RCC 7860 (cell line): ENCODE measurements around the gene IL15RA.
"Not testable (repeated sequence)": the region's sequence is repeated elsewhere in the genome, so short reads cannot be mapped to it uniquely, and the experiment has no call there.

Experiments
- DNase-seq: peaks from one replicate; pipeline ENCODE4 v3.0.0-alpha.2; 2015; ENCODE audit warnings: low spot score
- FAIRE-seq: peaks from 2 replicates; lab custom pipeline; 2012; peaks lifted over from hg19 to GRCh38; lab: Jason Lieb, UNC

The IL15RA gene

GRCh38 chr10:6006546-6006945 is 29.2 kb upstream of the IL15RA start:
- no peak for DNase-seq
- FAIRE-seq, result no peak

- no peak for FAIRE-seq
- no peak for DNase-seq
These were observed 28.6 kb upstream of the IL15RA start for GRCh38 chr10:6005856-6006395.

- FAIRE-seq, DNase-seq: not testable (repeated sequence)
These were observed 27.9 kb upstream of the IL15RA start for GRCh38 chr10:6005161-6005804.

GRCh38 chr10:6002809-6003510 is 25.6 kb upstream of the IL15RA start:
- DNase-seq (no peak), FAIRE-seq (no peak)

- FAIRE-seq (no peak), DNase-seq (no peak)
These were observed 22.3 kb upstream of the IL15RA start for GRCh38 chr10:5999440-6000165.

- FAIRE-seq, result no peak
- no peak for DNase-seq
These were observed 19.4 kb upstream of the IL15RA start for GRCh38 chr10:5996696-5997095.

- DNase-seq, result no peak
- no peak for FAIRE-seq
These were observed 15.1 kb upstream of the IL15RA start for GRCh38 chr10:5992398-5992797.

GRCh38 chr10:5991708-5992107 is 14.4 kb upstream of the IL15RA start:
- no peak for DNase-seq
- FAIRE-seq, result no peak

- DNase-seq (no peak), FAIRE-seq (no peak)
These were observed 12.4 kb upstream of the IL15RA start for GRCh38 chr10:5989756-5990155.

GRCh38 chr10:5988336-5988920 is 11.1 kb upstream of the IL15RA start:
- DNase-seq, result no peak

GRCh38 chr10:5987747-5988146 is 10.4 kb upstream of the IL15RA start:
- FAIRE-seq, result no peak
- DNase-seq, result no peak

More at GRCh38 chr10:5988336-5988920, 11.1 kb upstream of the IL15RA start:
- no peak for FAIRE-seq

- FAIRE-seq (no peak), DNase-seq (no peak)
These were observed 7.7 kb upstream of the IL15RA start for GRCh38 chr10:5985029-5985428.

GRCh38 chr10:5983774-5984173 is 6.4 kb upstream of the IL15RA start:
- FAIRE-seq, result no peak
- no peak for DNase-seq

GRCh38 chr10:5981529-5981928 is 4.2 kb upstream of the IL15RA start:
- DNase-seq (no peak), FAIRE-seq (no peak)

GRCh38 chr10:5978230-5978489 is 817 bp upstream of the IL15RA start:
- DNase-seq (no peak), FAIRE-seq (no peak)

GRCh38 chr10:5976512-5977470 is 552 bp downstream of the IL15RA start:
- FAIRE-seq, result no peak

GRCh38 chr10:5975641-5976473 is 1.5 kb downstream of the IL15RA start:
- DNase-seq (peak; percentile 14), FAIRE-seq (no peak)

More at GRCh38 chr10:5976512-5977470, 552 bp downstream of the IL15RA start:
- DNase-seq, result peak; percentile 27

GRCh38 chr10:5973069-5973468 is 4.3 kb downstream of the IL15RA start:
- no peak for DNase-seq
- FAIRE-seq, result no peak

GRCh38 chr10:5971886-5972285 is 5.5 kb downstream of the IL15RA start:
- no peak for DNase-seq
- FAIRE-seq, result no peak
